ENCODE results near the gene MDM4. TPM values are rescaled to one million over a fixed set of nuclear protein-coding genes. Genes with fewer than 3 reads are reported as not detected.

Gene MDM4
- total RNA-seq, 1 experiment from 2014 or later = 49.6 TPM

DNA sequence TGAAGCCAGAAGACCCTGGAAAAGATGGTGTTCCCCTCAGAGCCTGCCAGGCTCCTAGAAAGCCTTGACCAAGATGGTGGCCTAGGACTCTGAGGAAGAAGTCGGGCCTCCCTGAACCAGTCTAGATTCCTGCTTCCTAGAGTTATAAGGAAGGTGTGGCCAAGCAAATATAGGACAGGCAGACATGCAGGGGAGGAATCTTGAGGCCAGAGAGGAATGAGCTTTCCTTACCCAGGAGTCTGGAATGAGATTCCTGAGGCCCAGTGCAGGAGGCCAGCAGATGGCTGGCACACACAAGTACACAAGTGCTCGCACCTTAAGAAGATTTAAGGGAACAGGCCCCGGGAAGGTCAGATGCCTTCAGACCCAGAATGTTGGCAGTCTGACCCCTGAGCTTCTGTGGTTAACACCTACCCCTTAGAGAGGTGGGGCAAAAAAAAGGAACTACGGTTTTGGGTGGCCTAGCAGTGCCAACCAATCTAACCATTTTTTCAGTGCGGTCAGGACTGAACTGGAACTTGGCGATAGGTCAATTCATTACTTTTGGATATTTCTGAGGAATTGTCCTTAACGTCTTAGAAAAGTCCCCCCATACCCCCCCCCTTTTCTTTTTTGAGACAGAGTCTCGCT is 73.3 kb downstream of the MDM4 start:
- Histone ChIP-seq H3K4ac (ENCODE audit: low read depth, low read length) (no peak overlapping the region), H3K9me3 (ENCODE audit: control insufficient read depth, low read depth, low read length) (no peaks in the 10 kb centered on the region), H2BK15ac (ENCODE audit: low read depth, low read length) (no peak overlapping the region), H3K23me2 (ENCODE audit: insufficient read length, low read depth, low read length, poor library complexity, severe bottlenecking) (no peaks in the 10 kb centered on the region), H3K27ac (ENCODE audit: insufficient read length, low read depth, low read length) (no peak overlapping the region), H4K8ac (replicated peaks; ENCODE audit: insufficient read length, low read depth, low read length) (no peak overlapping the region), H2BK120ac (ENCODE audit: low read depth, low read length, poor library complexity, severe bottlenecking) (no peak overlapping the region), H4K91ac (ENCODE audit: insufficient read length, low read depth, low read length) (no peak overlapping the region), H3K18ac (ENCODE audit: insufficient read length, low read depth, low read length) (no peak overlapping the region), H3K79me1 (ENCODE audit: insufficient read depth, low read depth, low read length, poor library complexity, severe bottlenecking) (no peaks in the 10 kb centered on the region), H2AFZ (ENCODE audit: low read length) (no peak overlapping the region), H2BK12ac (ENCODE audit: insufficient read length, low read depth, low read length) (no peak overlapping the region), H3K79me2 (ENCODE audit: insufficient read depth, low read length) (no peaks in the 10 kb centered on the region), H2AK5ac (ENCODE audit: insufficient read length, low read length) (no peak overlapping the region), H2BK20ac (ENCODE audit: low read depth, low read length, poor library complexity, severe bottlenecking) (no peak overlapping the region), H2BK5ac (ENCODE audit: insufficient read length, low read length) (no peak overlapping the region), H3K4me2 (ENCODE audit: insufficient read depth, insufficient read length, low read length) (no peak overlapping the region), H3T11ph (ENCODE audit: low read length) (no peak overlapping the region), H3K4me1 (ENCODE audit: insufficient read depth, low read length) (peaks cover 11% of the 10 kb centered on the region), H3K23ac (ENCODE audit: insufficient read length, low read depth, low read length) (no peak overlapping the region), H3K56ac (ENCODE audit: insufficient read length, low read depth, low read length) (peak overlapping the region; percentile 17), H3K14ac (ENCODE audit: insufficient read depth, low read length) (no peak overlapping the region), H4K20me1 (ENCODE audit: control insufficient read depth, insufficient read depth, insufficient read length) (no peaks in the 10 kb centered on the region), H4K5ac (ENCODE audit: insufficient read length, low read depth, low read length) (no peak overlapping the region), H3K27me3 (ENCODE audit: insufficient read depth, low read length) (no peaks in the 10 kb centered on the region), H3K9ac (ENCODE audit: extremely low read depth, insufficient read length, low read length) (no peak overlapping the region)
- no peak for DNase-seq
- H3K27ac Mint-ChIP-seq = no peak overlapping the region
- H3K4me3 Mint-ChIP-seq = no peak overlapping the region
- TF ChIP-seq, protein P1, sequence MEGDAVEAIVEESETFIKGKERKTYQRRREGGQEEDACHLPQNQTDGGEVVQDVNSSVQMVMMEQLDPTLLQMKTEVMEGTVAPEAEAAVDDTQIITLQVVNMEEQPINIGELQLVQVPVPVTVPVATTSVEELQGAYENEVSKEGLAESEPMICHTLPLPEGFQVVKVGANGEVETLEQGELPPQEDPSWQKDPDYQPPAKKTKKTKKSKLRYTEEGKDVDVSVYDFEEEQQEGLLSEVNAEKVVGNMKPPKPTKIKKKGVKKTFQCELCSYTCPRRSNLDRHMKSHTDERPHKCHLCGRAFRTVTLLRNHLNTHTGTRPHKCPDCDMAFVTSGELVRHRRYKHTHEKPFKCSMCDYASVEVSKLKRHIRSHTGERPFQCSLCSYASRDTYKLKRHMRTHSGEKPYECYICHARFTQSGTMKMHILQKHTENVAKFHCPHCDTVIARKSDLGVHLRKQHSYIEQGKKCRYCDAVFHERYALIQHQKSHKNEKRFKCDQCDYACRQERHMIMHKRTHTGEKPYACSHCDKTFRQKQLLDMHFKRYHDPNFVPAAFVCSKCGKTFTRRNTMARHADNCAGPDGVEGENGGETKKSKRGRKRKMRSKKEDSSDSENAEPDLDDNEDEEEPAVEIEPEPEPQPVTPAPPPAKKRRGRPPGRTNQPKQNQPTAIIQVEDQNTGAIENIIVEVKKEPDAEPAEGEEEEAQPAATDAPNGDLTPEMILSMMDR (conservative IDR thresholded peaks at IDR 0.05) = no peak
- WGBS (ENCODE audit: extremely low coverage, insufficient read length, low lambda C conversion rate) = no CpG with 5 or more reads among the region's 8 CpGs
- no peaks in the 10 kb centered on the region; a peak in 2 of 5 replicates for H3K9me3 Mint-ChIP-seq
- peaks cover 28 to 39% of the 10 kb centered on the region in 2 experiments for H3K4me1 Mint-ChIP-seq
- H3K27me3 Mint-ChIP-seq (ENCODE audit: low read depth) = peaks cover 2% of the 10 kb centered on the region
- H3K36me3 Mint-ChIP-seq (ENCODE audit: insufficient read depth in 1 of 3, low read depth in 3 of 3) = no peaks in the 10 kb centered on the region

Data from H9 (cell line).